ENCODE results near the gene C11orf98. TPM values are rescaled to one million over a fixed set of nuclear protein-coding genes. Genes with fewer than 3 reads are reported as not detected.

The C11orf98 gene
- total RNA-seq, 4 donors from 2014 or later: 12.5 to 53.7 (median 37.7) TPM

- 84% methylated on average over 11 of the region's 11 CpGs; no CpG with 5 or more reads in 1 of the 2 donors for WGBS, 2 donors (ENCODE audit: low coverage in 1 of 2)
- Histone ChIP-seq H3K36me3 (peaks cover 0 to 5% (median 3%) of the 10 kb centered on the region in 4 donors), H3K27me3 (no peaks in the 10 kb centered on the region), H3K9me3 (no peaks in the 10 kb centered on the region), H3K27ac (no peak overlapping the region), H3K4me3 (no peak overlapping the region), H3K4me1 (peaks cover 22 to 38% (median 30%) of the 10 kb centered on the region in 4 donors)
- TF ChIP-seq POLR2AphosphoS5 (IDR thresholded peaks at IDR 0.05) (no peak), EP300 (IDR thresholded peaks at IDR 0.05; ENCODE audit: low read depth) (no peak), POLR2A (IDR thresholded peaks at IDR 0.05) (no peak)
- TF ChIP-seq, protein P1, sequence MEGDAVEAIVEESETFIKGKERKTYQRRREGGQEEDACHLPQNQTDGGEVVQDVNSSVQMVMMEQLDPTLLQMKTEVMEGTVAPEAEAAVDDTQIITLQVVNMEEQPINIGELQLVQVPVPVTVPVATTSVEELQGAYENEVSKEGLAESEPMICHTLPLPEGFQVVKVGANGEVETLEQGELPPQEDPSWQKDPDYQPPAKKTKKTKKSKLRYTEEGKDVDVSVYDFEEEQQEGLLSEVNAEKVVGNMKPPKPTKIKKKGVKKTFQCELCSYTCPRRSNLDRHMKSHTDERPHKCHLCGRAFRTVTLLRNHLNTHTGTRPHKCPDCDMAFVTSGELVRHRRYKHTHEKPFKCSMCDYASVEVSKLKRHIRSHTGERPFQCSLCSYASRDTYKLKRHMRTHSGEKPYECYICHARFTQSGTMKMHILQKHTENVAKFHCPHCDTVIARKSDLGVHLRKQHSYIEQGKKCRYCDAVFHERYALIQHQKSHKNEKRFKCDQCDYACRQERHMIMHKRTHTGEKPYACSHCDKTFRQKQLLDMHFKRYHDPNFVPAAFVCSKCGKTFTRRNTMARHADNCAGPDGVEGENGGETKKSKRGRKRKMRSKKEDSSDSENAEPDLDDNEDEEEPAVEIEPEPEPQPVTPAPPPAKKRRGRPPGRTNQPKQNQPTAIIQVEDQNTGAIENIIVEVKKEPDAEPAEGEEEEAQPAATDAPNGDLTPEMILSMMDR (IDR thresholded peaks at IDR 0.05): no peak
- intact Hi-C loops (cut with DNase I; ENCODE audit: low total_unique reads) (no loop called here), in situ Hi-C loops (cut with MboI; ENCODE audit: low pct_ligation_motif_present in 1 of 4, low pct_unique_long_range_greater_than_20kb in 1 of 4, low sequenced_read_pairs in 3 of 4) (no loop called here)
- DNase-seq: no peak
These were observed 15.5 kb downstream of the C11orf98 start for GRCh38 chr11:62649486-62649885.

- H3K36me3 ChIP-seq: peaks cover 0 to 5% (median 3%) of the 10 kb centered on the region in 4 donors
- in situ Hi-C loops (cut with MboI; ENCODE audit: low pct_ligation_motif_present in 1 of 4, low pct_unique_long_range_greater_than_20kb in 1 of 4, low sequenced_read_pairs in 3 of 4) (no loop called here), intact Hi-C loops (cut with DNase I; ENCODE audit: low total_unique reads) (no loop called here)
- H3K27ac ChIP-seq: no peak overlapping the region
- no peaks in the 10 kb centered on the region for H3K27me3 ChIP-seq
- H3K9me3 ChIP-seq: no peaks in the 10 kb centered on the region
- H3K4me1 ChIP-seq: peaks cover 22 to 40% (median 32%) of the 10 kb centered on the region in 4 donors
- 85% methylated on average over 10 of the region's 11 CpGs; no CpG with 5 or more reads in 1 of the 2 donors for WGBS, 2 donors (ENCODE audit: low coverage in 1 of 2)
- no peak for DNase-seq
- TF ChIP-seq EP300 (IDR thresholded peaks at IDR 0.05; ENCODE audit: low read depth): no peak
- TF ChIP-seq POLR2A (IDR thresholded peaks at IDR 0.05): no peak
- TF ChIP-seq POLR2AphosphoS5 (IDR thresholded peaks at IDR 0.05): no peak
- TF ChIP-seq, protein P1 (IDR thresholded peaks at IDR 0.05): no peak
- H3K4me3 ChIP-seq: no peak overlapping the region
These were observed 16.0 kb downstream of the C11orf98 start for GRCh38 chr11:62648967-62649364.

GRCh38 chr11:62648185-62648966 lies 16.6 kb downstream of the C11orf98 start:
- WGBS, 2 donors (ENCODE audit: low coverage in 1 of 2): 91% methylated on average over 24 of the region's 24 CpGs; no CpG with 5 or more reads in 1 of the 2 donors
- in situ Hi-C loops (cut with MboI; ENCODE audit: low pct_ligation_motif_present in 1 of 4, low pct_unique_long_range_greater_than_20kb in 1 of 4, low sequenced_read_pairs in 3 of 4) (no loop called here), intact Hi-C loops (cut with DNase I; ENCODE audit: low total_unique reads) (no loop called here)
- peaks cover 0 to 5% (median 3%) of the 10 kb centered on the region in 4 donors for H3K36me3 ChIP-seq
- H3K4me3 ChIP-seq: no peak overlapping the region
- H3K27ac ChIP-seq: no peak overlapping the region
- no peak for TF ChIP-seq POLR2A (IDR thresholded peaks at IDR 0.05)
- no peak for TF ChIP-seq EP300 (IDR thresholded peaks at IDR 0.05; ENCODE audit: low read depth)
- TF ChIP-seq, protein P1 (IDR thresholded peaks at IDR 0.05): no peak
- no peak for TF ChIP-seq POLR2AphosphoS5 (IDR thresholded peaks at IDR 0.05)
- peaks cover 22 to 40% (median 32%) of the 10 kb centered on the region in 4 donors for H3K4me1 ChIP-seq
- DNase-seq: no peak
- H3K27me3 ChIP-seq: no peaks in the 10 kb centered on the region
- H3K9me3 ChIP-seq: no peaks in the 10 kb centered on the region

DNA sequence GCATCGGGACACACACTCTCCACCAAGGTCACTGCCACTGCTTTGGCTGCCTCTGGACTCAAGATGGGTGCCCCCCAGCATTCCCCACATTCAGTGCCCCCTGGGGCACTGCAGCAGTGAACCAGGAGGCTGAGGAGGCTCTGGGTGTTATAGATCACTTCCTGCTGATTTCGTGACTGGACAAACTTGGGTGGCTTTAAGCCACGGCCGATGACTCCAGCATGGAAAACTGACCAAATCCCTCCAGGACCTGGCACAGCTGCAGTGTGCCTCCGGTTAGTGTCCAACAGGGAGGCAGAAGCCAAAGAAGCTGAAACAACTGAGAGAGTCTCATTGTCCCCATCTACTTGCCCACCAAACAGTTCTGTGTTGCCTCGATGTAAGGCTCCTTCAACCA lies 17.4 kb downstream of the C11orf98 start:
- WGBS, 2 donors (ENCODE audit: low coverage in 1 of 2): 87% methylated on average over 6 of the region's 6 CpGs; no CpG with 5 or more reads in 1 of the 2 donors
- peaks cover 0 to 7% (median 3%) of the 10 kb centered on the region in 4 donors for H3K36me3 ChIP-seq
- in situ Hi-C loops (cut with MboI; ENCODE audit: low pct_ligation_motif_present in 1 of 4, low pct_unique_long_range_greater_than_20kb in 1 of 4, low sequenced_read_pairs in 3 of 4): no loop called here
- no peaks in the 10 kb centered on the region for H3K27me3 ChIP-seq
- no peak overlapping the region for H3K4me3 ChIP-seq
- intact Hi-C loops (cut with DNase I; ENCODE audit: low total_unique reads): no loop called here
- peaks cover 22 to 38% (median 31%) of the 10 kb centered on the region in 4 donors for H3K4me1 ChIP-seq
- H3K9me3 ChIP-seq: no peaks in the 10 kb centered on the region
- TF ChIP-seq EP300 (IDR thresholded peaks at IDR 0.05; ENCODE audit: low read depth) (no peak), POLR2AphosphoS5 (IDR thresholded peaks at IDR 0.05) (no peak), POLR2A (IDR thresholded peaks at IDR 0.05) (no peak)
- TF ChIP-seq, protein P1 (IDR thresholded peaks at IDR 0.05): no peak
- no peak overlapping the region for H3K27ac ChIP-seq
- no peak for DNase-seq

Measured in transverse colon (tissue), 4 donors.